Activated CD4-positive, alpha-beta memory T cell treated with anti-CD3 and anti-CD28 coated beads for 36 hours (primary cell): ENCODE results near the gene ANKRD36B. TPM values are rescaled to one million over a fixed set of nuclear protein-coding genes. Genes with fewer than 3 reads are reported as not detected.
"Not testable (repeated sequence)": the region's sequence is repeated elsewhere in the genome, so short reads cannot be mapped to it uniquely, and the experiment has no call there.

Experiments used
- CTCF ChIA-PET: fragments of 350-600 bp; sonication (Branson Sonifier 250); formaldehyde crosslinking; loops from one replicate; lab custom pipeline; 2021; ENCODE audit warnings: antibody characterized with exemption, inconsistent platforms; lab: Charles Lee
- POLR2A ChIA-PET: fragments of 350-600 bp; sonication (Branson Sonifier 250); formaldehyde crosslinking; loops from one replicate; lab custom pipeline; 2021; ENCODE audit warnings: antibody characterized with exemption; lab: Charles Lee
- DNase-seq: peaks from one replicate; pipeline ENCODE4 v3.0.0-alpha.2; 2020
- H3K27ac Mint-ChIP-seq: one replicate; pipeline ENCODE4 v1.8.0; 2021; ENCODE audit warnings: mixed read lengths
- H3K27me3 Mint-ChIP-seq: one replicate; pipeline ENCODE4 v1.8.0; 2021; ENCODE audit warnings: mixed read lengths
- H3K36me3 Mint-ChIP-seq: one replicate; pipeline ENCODE4 v1.8.0; 2021; ENCODE audit warnings: mixed read lengths
- H3K4me1 Mint-ChIP-seq: one replicate; pipeline ENCODE4 v1.8.0; 2021; ENCODE audit warnings: low read depth, mixed read lengths
- H3K4me3 Mint-ChIP-seq: one replicate; pipeline ENCODE4 v1.8.0; 2021; ENCODE audit warnings: mild to moderate bottlenecking, mixed read lengths
- H3K9me3 Mint-ChIP-seq: one replicate; pipeline ENCODE4 v1.8.0; 2021; ENCODE audit warnings: mixed read lengths
- intact Hi-C: fragments of 100-400 bp; cut with micrococcal nuclease; formaldehyde crosslinking; loops from one replicate; pipeline ENCODE4 v1.15.1; 2023
- total RNA-seq, 2 experiments: library from RNA; stranded (reverse); gene quantifications; one replicate each; pipeline ENCODE4 v1.2.3, GENCODE V29; 2021

ANKRD36B gene
- total RNA-seq, 2 experiments from 2014 or later, result 17.6 to 18.3 TPM

- DNase-seq, H3K9me3 Mint-ChIP-seq, H3K27ac Mint-ChIP-seq, H3K36me3 Mint-ChIP-seq, intact Hi-C loops, H3K27me3 Mint-ChIP-seq, H3K4me1 Mint-ChIP-seq, H3K4me3 Mint-ChIP-seq, CTCF ChIA-PET, POLR2A ChIA-PET: not testable (repeated sequence)
These were observed 15.4 kb upstream of the ANKRD36B start for GRCh38 chr2:97605109-97605508.

- H3K27ac Mint-ChIP-seq, intact Hi-C loops, H3K9me3 Mint-ChIP-seq, CTCF ChIA-PET, DNase-seq, H3K27me3 Mint-ChIP-seq, H3K4me1 Mint-ChIP-seq, H3K36me3 Mint-ChIP-seq, H3K4me3 Mint-ChIP-seq, POLR2A ChIA-PET: not testable (repeated sequence)
These were observed 11.9 kb upstream of the ANKRD36B start for GRCh38 chr2:97601537-97601936.

DNA sequence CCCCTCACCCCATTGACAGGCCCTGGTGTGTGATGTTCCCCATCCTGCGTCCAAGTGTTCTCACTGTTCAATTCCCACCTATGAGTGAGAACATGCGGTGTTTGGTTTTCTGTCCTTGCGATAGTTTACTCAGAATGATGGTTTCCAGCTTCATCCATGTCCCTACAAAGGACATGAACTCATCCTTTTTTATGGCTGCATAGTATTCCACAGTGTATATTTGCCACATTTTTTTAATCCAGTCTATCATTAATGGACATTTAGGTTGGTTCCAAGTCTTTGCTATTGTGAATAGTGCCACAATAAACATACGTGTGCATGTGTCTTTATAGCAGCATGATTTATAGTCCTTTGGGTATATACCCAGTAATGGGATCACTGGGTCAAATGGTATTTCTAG lies 6.5 kb upstream of the ANKRD36B start:
- H3K27ac Mint-ChIP-seq, intact Hi-C loops, POLR2A ChIA-PET, H3K27me3 Mint-ChIP-seq, H3K4me3 Mint-ChIP-seq, H3K36me3 Mint-ChIP-seq, H3K9me3 Mint-ChIP-seq, H3K4me1 Mint-ChIP-seq, DNase-seq: not testable (repeated sequence)
- CTCF ChIA-PET, result interaction anchor here (0.7 kb wide), 1 partner anchor 11 kb away, joined by 3 read pairs; no protein-coding TSS in a partner anchor

DNA sequence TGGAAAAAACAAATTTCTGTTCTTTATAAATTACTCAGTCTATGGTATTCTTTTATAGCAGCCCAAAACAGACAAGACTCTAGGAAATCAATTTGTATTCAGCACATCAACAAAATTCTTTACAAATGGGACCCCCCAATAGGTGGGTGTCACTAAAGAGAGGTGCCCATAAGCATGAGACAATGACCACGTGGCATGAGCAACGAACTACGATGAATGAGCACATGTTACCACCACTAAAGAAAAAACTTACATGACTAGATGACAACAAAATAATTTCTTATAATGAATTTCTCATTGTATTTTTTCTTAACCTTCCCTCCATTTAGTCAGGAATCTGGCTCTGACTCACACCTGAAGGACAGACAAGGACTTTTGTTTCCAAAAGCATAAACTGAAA lies 3.8 kb upstream of the ANKRD36B start:
- POLR2A ChIA-PET, H3K4me1 Mint-ChIP-seq, H3K27ac Mint-ChIP-seq, DNase-seq, H3K9me3 Mint-ChIP-seq, H3K36me3 Mint-ChIP-seq, H3K4me3 Mint-ChIP-seq, intact Hi-C loops, H3K27me3 Mint-ChIP-seq: not testable (repeated sequence)
- CTCF ChIA-PET, result interaction anchor here (4.6 kb wide), 1 partner anchor 104 kb away, joined by 232 read pairs; no protein-coding TSS in a partner anchor

DNA sequence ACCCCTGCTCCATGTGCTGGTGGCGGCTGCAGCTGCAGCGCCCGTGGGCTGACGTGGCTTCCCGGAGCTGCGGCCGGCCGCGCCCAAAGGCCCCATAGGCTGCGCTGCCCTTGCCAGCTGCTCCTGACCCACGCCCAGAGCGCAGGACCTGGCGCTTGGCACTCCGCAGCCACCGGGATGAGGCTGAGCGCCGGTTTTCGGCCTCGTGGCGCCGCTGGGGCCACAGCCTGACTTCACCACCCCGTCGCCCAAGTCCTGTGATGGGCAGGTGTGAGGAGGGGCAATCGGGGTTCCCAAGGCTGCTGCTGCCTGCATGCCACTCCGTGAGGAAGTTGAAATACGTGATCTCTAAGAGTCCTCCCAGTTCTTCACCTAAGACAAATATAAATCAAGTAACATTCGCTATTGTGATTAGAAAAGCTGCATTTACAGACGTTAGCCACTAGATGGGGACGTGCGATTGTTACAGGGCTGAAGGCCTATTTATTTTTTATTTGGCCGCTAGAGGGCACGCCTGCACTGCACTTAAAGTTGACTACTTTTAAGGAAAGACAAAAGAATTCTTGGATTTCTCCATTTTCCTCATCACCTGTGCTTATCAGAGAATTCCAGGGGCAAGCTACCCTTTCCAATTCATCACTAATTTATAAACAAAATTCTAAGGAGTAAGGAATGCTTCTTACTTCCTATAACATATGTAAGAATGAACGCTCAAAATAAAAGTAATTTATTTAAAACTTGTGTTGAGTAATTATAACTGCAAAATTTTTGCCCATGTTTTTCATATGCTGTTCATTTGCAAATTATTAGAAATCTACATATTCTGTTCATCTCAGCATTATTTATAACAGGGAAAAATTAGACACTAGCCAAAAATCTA lies 1.1 kb upstream of the ANKRD36B start:
- peak overlapping the region; percentile 75 for H3K4me3 Mint-ChIP-seq
- POLR2A ChIA-PET, result interaction anchor here (0.6 to 2.3 kb wide), 8 partner anchors 55 to 124 kb away, joined by 3 to 13 read pairs (median 4); partner anchors contain the start of genes ACTR1B and COX5B
- not testable (repeated sequence) for H3K27me3 Mint-ChIP-seq, H3K9me3 Mint-ChIP-seq, H3K36me3 Mint-ChIP-seq, H3K4me1 Mint-ChIP-seq
- intact Hi-C loops, result loop anchor here (1.0 kb wide), 2 partner anchors 74 to 107 kb away; partner anchors contain the start of gene ACTR1B
- peak overlapping the region; percentile 88 for H3K27ac Mint-ChIP-seq
- peak; percentile 77 for DNase-seq
- CTCF ChIA-PET, result interaction anchor here (0.6 to 4.6 kb wide), 28 partner anchors 54 to 172 kb away, joined by 3 to 232 read pairs (median 6); partner anchors contain the start of genes ACTR1B, COX5B and ZAP70

DNA sequence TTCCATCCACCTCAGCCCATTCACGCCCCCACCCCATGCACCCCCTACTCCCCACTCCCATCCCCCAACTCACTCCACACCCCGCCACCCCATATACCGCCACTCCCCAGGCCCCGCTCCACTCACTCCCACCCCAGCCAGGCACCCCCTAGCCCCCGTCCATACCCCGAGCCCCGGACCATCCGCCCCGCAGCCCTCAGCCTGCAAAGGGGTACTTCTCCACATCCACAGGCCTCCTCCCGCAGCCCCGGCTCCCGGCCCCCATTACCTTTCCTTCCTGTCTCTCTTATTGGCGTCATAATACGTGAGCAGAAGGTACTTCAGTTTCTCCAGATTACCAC lies 450 bp downstream of the ANKRD36B start:
- ChIA-PET CTCF (interaction anchor here (1.9 to 4.6 kb wide), 4 partner anchors 58 to 120 kb away, joined by 10 to 232 read pairs (median 18); partner anchors contain the start of gene COX5B), POLR2A (interaction anchor here (1.4 to 2.3 kb wide), 3 partner anchors 57 to 75 kb away, joined by 7 to 13 read pairs (median 9); partner anchors contain the start of gene COX5B)
- H3K9me3 Mint-ChIP-seq, DNase-seq, H3K27me3 Mint-ChIP-seq, H3K36me3 Mint-ChIP-seq, H3K4me1 Mint-ChIP-seq, intact Hi-C loops: not testable (repeated sequence)
- peak overlapping the region; percentile 100 for H3K4me3 Mint-ChIP-seq
- peak overlapping the region; percentile 100 for H3K27ac Mint-ChIP-seq

DNA sequence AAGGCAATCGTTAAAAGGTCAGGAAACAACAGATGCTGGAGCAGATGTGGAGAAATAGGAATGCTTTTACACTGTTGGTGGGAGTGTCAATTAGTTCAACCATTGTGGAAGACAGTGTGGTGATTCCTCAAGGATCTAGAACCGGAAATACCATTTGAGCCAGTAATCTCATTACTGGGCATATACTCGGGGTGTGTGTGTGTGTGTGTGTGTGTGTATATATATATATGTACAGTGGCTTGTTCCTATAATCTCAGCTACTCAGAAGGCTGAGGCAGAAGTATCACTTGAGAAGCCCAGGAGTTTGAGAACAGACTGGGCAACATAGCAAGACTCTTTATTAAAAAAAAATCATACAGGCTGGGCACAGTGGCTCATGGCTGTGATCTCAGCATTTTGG lies 24.0 kb downstream of the ANKRD36B start:
- H3K4me3 Mint-ChIP-seq, H3K27me3 Mint-ChIP-seq, H3K4me1 Mint-ChIP-seq, CTCF ChIA-PET, H3K27ac Mint-ChIP-seq, intact Hi-C loops, POLR2A ChIA-PET, H3K9me3 Mint-ChIP-seq, H3K36me3 Mint-ChIP-seq, DNase-seq: not testable (repeated sequence)

DNA sequence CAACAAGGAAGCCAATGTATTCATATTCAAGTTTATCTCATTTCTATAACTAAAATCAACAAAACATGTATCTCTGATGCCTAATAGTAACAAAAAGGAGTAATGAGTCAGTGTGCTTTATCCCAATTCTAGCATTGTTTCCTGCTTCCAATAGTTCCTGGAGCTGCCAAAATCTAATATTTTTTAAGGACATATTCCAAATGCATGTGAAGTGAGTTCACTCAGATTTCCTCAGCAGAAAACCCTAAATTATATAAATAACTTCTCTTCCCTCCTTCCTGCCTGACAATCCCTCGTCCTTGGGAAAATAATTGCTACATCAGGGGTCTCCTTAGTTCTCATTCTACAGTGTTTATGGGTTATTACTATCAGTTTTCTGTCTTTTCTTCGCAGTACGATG lies 37.3 kb downstream of the ANKRD36B start:
- H3K27ac Mint-ChIP-seq, CTCF ChIA-PET, POLR2A ChIA-PET, H3K27me3 Mint-ChIP-seq, DNase-seq, H3K4me3 Mint-ChIP-seq, H3K4me1 Mint-ChIP-seq, intact Hi-C loops, H3K9me3 Mint-ChIP-seq: not testable (repeated sequence)
- peaks cover 42% of the 10 kb centered on the region for H3K36me3 Mint-ChIP-seq

- peaks cover 43% of the 10 kb centered on the region for H3K36me3 Mint-ChIP-seq
- H3K27ac Mint-ChIP-seq, H3K9me3 Mint-ChIP-seq, H3K4me1 Mint-ChIP-seq, POLR2A ChIA-PET, H3K4me3 Mint-ChIP-seq, intact Hi-C loops, H3K27me3 Mint-ChIP-seq, DNase-seq, CTCF ChIA-PET: not testable (repeated sequence)
These were observed 39.2 kb downstream of the ANKRD36B start for GRCh38 chr2:97550498-97550897.

DNA sequence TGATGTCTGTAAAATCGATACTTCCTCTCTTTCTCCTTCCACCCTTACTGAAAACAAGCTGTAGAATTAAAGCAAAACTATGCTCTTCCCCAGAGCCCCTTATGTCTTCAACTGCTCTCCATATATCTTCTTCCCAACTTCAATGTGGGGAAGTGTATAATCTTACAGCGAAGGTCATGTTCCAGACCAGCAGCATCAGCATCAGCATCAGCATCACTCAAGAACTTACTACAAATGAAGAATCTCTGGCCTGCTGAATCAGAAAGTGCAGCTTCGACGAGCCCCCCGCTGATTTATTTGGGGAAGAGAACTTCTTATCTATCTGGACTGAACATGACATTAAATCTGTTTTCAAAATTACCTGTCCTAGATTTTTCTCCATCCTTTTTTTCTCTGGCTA lies 40.6 kb downstream of the ANKRD36B start:
- H3K27me3 Mint-ChIP-seq, CTCF ChIA-PET, intact Hi-C loops, DNase-seq, H3K4me1 Mint-ChIP-seq, H3K9me3 Mint-ChIP-seq, H3K27ac Mint-ChIP-seq, POLR2A ChIA-PET, H3K4me3 Mint-ChIP-seq: not testable (repeated sequence)
- peaks cover 38% of the 10 kb centered on the region for H3K36me3 Mint-ChIP-seq

DNA sequence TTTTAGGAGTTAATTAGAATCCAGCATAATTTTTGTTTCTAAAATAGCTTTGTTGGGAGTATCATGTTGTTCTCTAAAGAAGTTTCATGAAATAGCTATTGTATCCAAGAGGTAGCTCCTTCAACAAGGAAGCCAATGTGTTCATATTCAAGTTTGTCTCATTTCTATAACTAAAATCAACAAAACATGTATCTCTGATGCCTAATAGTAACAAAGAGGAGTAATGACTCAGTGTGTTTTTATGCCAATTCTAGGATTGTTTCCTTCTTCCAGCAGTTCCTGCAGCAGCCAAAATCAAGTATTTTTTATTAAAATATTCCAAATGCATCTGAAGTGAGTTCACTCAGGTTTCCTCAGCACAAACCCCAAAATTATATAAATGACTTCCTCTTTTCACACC lies 41.1 kb downstream of the ANKRD36B start:
- CTCF ChIA-PET, H3K27me3 Mint-ChIP-seq, H3K9me3 Mint-ChIP-seq, intact Hi-C loops, POLR2A ChIA-PET, H3K4me3 Mint-ChIP-seq, DNase-seq, H3K27ac Mint-ChIP-seq, H3K4me1 Mint-ChIP-seq: not testable (repeated sequence)
- H3K36me3 Mint-ChIP-seq, result peaks cover 38% of the 10 kb centered on the region

- POLR2A ChIA-PET, result no interaction called here
- H3K36me3 Mint-ChIP-seq, result peaks cover 30% of the 10 kb centered on the region
- H3K27ac Mint-ChIP-seq, result no peak overlapping the region
- H3K9me3 Mint-ChIP-seq, result no peaks in the 10 kb centered on the region
- CTCF ChIA-PET, result no interaction called here
- DNase-seq, result no peak
- no peak overlapping the region for H3K4me3 Mint-ChIP-seq
- H3K4me1 Mint-ChIP-seq, result peaks cover 3% of the 10 kb centered on the region
- H3K27me3 Mint-ChIP-seq, result no peaks in the 10 kb centered on the region
- intact Hi-C loops, result no loop called here
These were observed 43.0 kb downstream of the ANKRD36B start for GRCh38 chr2:97546711-97547110.
